Smooth muscle cell (in vitro differentiated cells): ENCODE measurements around the gene DCLRE1B. TPM values are rescaled to one million over a fixed set of nuclear protein-coding genes. Genes with fewer than 3 reads are reported as not detected.

Experiments used
- DNase-seq: peaks from one replicate; lab custom pipeline; 2025; ENCODE audit not compliant: unreplicated experiment; lab: John Stamatoyannopoulos, UW
- H2AFZ ChIP-seq: fragments of 200-600 bp; sonication (generic); 2 replicates; pipeline ENCODE4 v1.6.0; 2016; ENCODE audit warnings: antibody characterized with exemption, low read depth, mild to moderate bottlenecking
- H3F3A ChIP-seq: fragments of 200-600 bp; sonication (generic); 2 replicates; pipeline ENCODE4 v1.6.0; 2017; ENCODE audit warnings: antibody characterized with exemption, low read depth
- H3K27ac ChIP-seq: fragments of 200-600 bp; sonication (generic); 2 replicates; pipeline ENCODE4 v1.5.1; 2016; ENCODE audit warnings: low read depth, mild to moderate bottlenecking
- H3K27me3 ChIP-seq: fragments of 200-600 bp; sonication (generic); 2 replicates; pipeline ENCODE4 v1.6.1; 2016; ENCODE audit warnings: low read depth, mild to moderate bottlenecking
- H3K36me3 ChIP-seq: fragments of 200-600 bp; sonication (generic); 2 replicates; pipeline ENCODE4 v1.5.1; 2016; ENCODE audit warnings: low read depth
- H3K4me1 ChIP-seq: fragments of 200-600 bp; sonication (generic); 2 replicates; pipeline ENCODE4 v1.5.1; 2016; ENCODE audit warnings: low read depth
- H3K4me2 ChIP-seq: fragments of 200-600 bp; sonication (generic); 2 replicates; pipeline ENCODE4 v1.6.0; 2016; ENCODE audit warnings: mild to moderate bottlenecking
- H3K4me3 ChIP-seq: fragments of 200-600 bp; sonication (generic); 2 replicates; pipeline ENCODE4 v1.5.1; 2016; ENCODE audit warnings: mild to moderate bottlenecking
- H3K79me2 ChIP-seq: fragments of 200-600 bp; sonication (generic); 2 replicates; pipeline ENCODE4 v1.6.0; 2016; ENCODE audit warnings: low read depth, mild to moderate bottlenecking
- H3K9ac ChIP-seq: fragments of 200-600 bp; sonication (generic); 2 replicates; pipeline ENCODE4 v1.6.0; 2016; ENCODE audit warnings: low read depth
- H3K9me3 ChIP-seq: fragments of 200-600 bp; sonication (generic); replicated peaks from 2 replicates; pipeline ENCODE4 v1.5.1; 2016; ENCODE audit warnings: low read depth
- H4K20me1 ChIP-seq: fragments of 200-600 bp; sonication (generic); 2 replicates; pipeline ENCODE4 v1.6.0; 2016; ENCODE audit warnings: low read depth
- WGBS: methylation state at CpG from one replicate; pipeline ENCODE4 v1.1.7; 2016; ENCODE audit warnings: low lambda C conversion rate; 5-methylcytosine and 5-hydroxymethylcytosine counted together
- polyA plus RNA-seq: library from polyadenylated mRNA; unstranded; fragments of >200 nt; fragmentation: Nextera tagmentation; extraction: Ambion mirVana; gene quantifications from 2 replicates; pipeline ENCODE4 v1.2.1, GENCODE V29; 2016
- total RNA-seq: library from RNA; depleted of rRNA; stranded (reverse); fragments of >200 nt; gene quantifications from 2 replicates; pipeline ENCODE4 v1.2.3, GENCODE V29; 2014
- TF ChIP-seq, protein P1 (sequence below): fragments of 200-600 bp; sonication (generic); IDR thresholded peaks from 2 replicates; pipeline ENCODE4 v1.5.1; 2017; ENCODE audit warnings: borderline replicate concordance, mild to moderate bottlenecking, antibody characterized with exemption; ENCODE audit not compliant: insufficient read depth, poor library complexity, severe bottlenecking

The DCLRE1B gene
- total and polyA plus RNA-seq, 2 experiments from 2014 or later: 5.9 to 11.0 TPM

DNA sequence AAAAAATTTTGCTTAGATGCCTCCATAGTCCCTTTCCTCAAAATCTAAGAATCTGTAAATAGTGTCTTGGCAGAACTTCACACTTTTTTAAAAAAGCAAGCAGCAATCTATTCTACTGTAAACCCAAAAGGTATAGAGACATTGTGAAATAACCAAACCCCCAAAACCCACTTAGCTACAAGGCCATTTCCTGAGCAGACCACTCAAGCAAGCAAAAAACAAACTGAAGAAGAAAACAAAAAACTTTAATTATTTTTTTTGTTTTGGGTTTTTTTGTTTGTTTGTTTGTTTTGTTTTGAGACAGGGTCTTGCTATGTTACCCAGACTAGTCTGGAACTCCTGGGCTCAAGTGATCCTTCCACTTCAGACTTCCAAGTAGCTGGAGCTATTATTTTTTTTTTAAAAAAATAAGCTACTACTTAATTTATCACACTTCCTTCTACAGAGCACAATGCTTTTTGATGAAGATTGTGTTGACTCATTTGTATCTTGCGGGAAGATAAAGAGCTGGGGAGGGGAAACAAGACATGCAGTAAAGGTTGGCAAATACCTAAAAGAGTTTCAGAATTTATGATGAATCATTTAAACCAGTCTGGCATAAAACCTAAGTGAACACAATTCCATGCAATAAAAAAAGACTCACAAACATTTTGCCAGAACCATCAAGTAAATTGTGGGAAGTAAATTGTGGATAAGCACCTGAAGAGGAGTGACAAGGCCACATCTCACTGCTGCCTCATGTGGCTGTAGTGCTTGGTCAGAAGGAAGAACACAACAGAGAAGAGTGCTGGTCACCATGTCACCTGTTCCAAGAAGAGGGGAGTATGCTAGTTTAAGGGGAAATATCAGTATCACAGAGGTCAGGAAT is 30.9 kb upstream of the DCLRE1B start:
- Histone ChIP-seq H3K27me3 (no peaks in the 10 kb centered on the region), H3K36me3 (no peaks in the 10 kb centered on the region), H3K9ac (no peak overlapping the region), H4K20me1 (no peaks in the 10 kb centered on the region), H3K4me2 (no peak overlapping the region), H3K4me3 (no peak overlapping the region), H2AFZ (no peak overlapping the region), H3K9me3 (no peaks in the 10 kb centered on the region), H3K79me2 (no peaks in the 10 kb centered on the region), H3K4me1 (no peaks in the 10 kb centered on the region), H3K27ac (no peak overlapping the region), H3F3A (no peaks in the 10 kb centered on the region)
- TF ChIP-seq, protein P1, sequence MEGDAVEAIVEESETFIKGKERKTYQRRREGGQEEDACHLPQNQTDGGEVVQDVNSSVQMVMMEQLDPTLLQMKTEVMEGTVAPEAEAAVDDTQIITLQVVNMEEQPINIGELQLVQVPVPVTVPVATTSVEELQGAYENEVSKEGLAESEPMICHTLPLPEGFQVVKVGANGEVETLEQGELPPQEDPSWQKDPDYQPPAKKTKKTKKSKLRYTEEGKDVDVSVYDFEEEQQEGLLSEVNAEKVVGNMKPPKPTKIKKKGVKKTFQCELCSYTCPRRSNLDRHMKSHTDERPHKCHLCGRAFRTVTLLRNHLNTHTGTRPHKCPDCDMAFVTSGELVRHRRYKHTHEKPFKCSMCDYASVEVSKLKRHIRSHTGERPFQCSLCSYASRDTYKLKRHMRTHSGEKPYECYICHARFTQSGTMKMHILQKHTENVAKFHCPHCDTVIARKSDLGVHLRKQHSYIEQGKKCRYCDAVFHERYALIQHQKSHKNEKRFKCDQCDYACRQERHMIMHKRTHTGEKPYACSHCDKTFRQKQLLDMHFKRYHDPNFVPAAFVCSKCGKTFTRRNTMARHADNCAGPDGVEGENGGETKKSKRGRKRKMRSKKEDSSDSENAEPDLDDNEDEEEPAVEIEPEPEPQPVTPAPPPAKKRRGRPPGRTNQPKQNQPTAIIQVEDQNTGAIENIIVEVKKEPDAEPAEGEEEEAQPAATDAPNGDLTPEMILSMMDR: no peak
- WGBS: 88% methylated on average over 1 of the region's 1 CpG
- DNase-seq: no peak

DNA sequence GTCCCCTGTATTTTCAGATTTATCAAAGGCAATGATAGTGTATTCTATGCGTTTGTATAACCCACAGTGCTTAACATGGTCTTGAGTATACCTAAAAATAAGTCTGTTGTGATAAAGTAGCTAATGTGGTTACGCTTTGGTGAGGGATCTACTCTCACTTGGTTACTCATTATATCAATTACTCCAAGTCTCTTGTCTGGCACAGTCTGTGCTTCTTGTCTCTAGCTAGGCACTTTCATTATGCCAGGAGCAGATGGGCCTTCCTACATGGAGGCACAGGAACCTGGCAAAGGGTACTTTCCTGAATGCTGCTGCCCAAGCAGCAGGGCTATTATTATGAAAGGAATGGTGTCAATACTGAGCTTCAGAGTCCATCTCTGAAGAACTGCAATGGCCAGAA is 29.4 kb upstream of the DCLRE1B start:
- H3K4me3 ChIP-seq: no peak overlapping the region
- no peaks in the 10 kb centered on the region for H3F3A ChIP-seq
- H3K27ac ChIP-seq: no peak overlapping the region
- no peaks in the 10 kb centered on the region for H3K27me3 ChIP-seq
- TF ChIP-seq, protein P1: no peak
- H3K9me3 ChIP-seq: no peaks in the 10 kb centered on the region
- no peaks in the 10 kb centered on the region for H3K79me2 ChIP-seq
- no peaks in the 10 kb centered on the region for H4K20me1 ChIP-seq
- no peak overlapping the region for H3K4me2 ChIP-seq
- 93% methylated on average over 2 of the region's 2 CpGs for WGBS
- no peaks in the 10 kb centered on the region for H3K4me1 ChIP-seq
- no peak for DNase-seq
- no peak overlapping the region for H3K9ac ChIP-seq
- H2AFZ ChIP-seq: no peak overlapping the region
- H3K36me3 ChIP-seq: no peaks in the 10 kb centered on the region

DNA sequence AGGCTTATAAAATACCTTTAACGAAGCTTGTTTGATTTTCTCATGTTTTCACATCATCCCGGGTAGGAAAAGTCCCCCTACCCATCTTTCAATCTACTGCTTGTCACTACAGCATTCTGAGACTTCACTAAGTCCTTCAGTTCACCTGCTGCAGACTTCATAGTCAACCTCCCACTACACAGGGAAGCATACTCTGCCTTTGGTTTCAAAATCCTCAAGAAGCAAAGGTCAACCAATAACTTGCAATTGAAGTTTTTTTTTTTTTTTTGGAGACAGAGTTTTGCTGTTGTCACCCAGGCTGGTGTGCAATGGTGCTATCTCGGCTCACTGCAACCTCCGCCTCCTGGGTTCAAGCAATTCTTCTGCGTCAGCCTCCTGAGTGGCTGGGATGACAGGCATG is 28.9 kb upstream of the DCLRE1B start:
- no peaks in the 10 kb centered on the region for H3K36me3 ChIP-seq
- no peak overlapping the region for H2AFZ ChIP-seq

More for the DNA sequence above, 28.9 kb upstream of the DCLRE1B start:
- Histone ChIP-seq H3K4me2 (no peak overlapping the region), H3K9ac (no peak overlapping the region), H3K4me3 (no peak overlapping the region), H4K20me1 (no peaks in the 10 kb centered on the region), H3F3A (no peaks in the 10 kb centered on the region), H3K9me3 (no peaks in the 10 kb centered on the region), H3K27me3 (no peaks in the 10 kb centered on the region), H3K79me2 (no peaks in the 10 kb centered on the region), H3K27ac (no peak overlapping the region), H3K4me1 (no peaks in the 10 kb centered on the region)
- no peak for DNase-seq
- 89% methylated on average over 5 of the region's 5 CpGs for WGBS
- TF ChIP-seq, protein P1: no peak
